H9 (cell line): Measurements from ENCODE around the gene RUNX2. TPM values are rescaled to one million over a fixed set of nuclear protein-coding genes. Genes with fewer than 3 reads are reported as not detected.

Experiments used
- DNase-seq: peaks from one replicate; pipeline ENCODE4 v3.0.0-alpha.2; 2017
- H2AFZ ChIP-seq: one replicate; pipeline ENCODE4 v1.6.1; 2013; ENCODE audit warnings: mild to moderate bottlenecking, low read length, control low read depth, moderate library complexity
- H2AK5ac ChIP-seq: 2 replicates; pipeline ENCODE4 v1.6.1; 2013; ENCODE audit warnings: low read length, control low read depth, mixed read lengths; ENCODE audit not compliant: insufficient read length
- H2BK120ac ChIP-seq: one replicate; pipeline ENCODE4 v1.6.1; 2013; ENCODE audit warnings: low read depth, mild to moderate bottlenecking, low read length, control low read depth, inconsistent platforms; ENCODE audit not compliant: poor library complexity, severe bottlenecking
- H2BK12ac ChIP-seq: 2 replicates; pipeline ENCODE4 v1.6.1; 2013; ENCODE audit warnings: low read length, control low read depth, mixed read lengths, low read depth; ENCODE audit not compliant: insufficient read length
- H2BK15ac ChIP-seq: 2 replicates; pipeline ENCODE4 v1.6.1; 2013; ENCODE audit warnings: low read depth, low read length, control low read depth
- H2BK20ac ChIP-seq: one replicate; pipeline ENCODE4 v1.6.1; 2013; ENCODE audit warnings: low read depth, mild to moderate bottlenecking, low read length, control low read depth, inconsistent platforms; ENCODE audit not compliant: poor library complexity, severe bottlenecking
- H2BK5ac ChIP-seq: 2 replicates; pipeline ENCODE4 v1.6.1; 2013; ENCODE audit warnings: low read length, control low read depth, mixed read lengths; ENCODE audit not compliant: insufficient read length
- H3K14ac ChIP-seq: 2 replicates; pipeline ENCODE4 v1.6.1; 2013; ENCODE audit warnings: low read length, control low read depth; ENCODE audit not compliant: insufficient read depth
- H3K18ac ChIP-seq: 2 replicates; pipeline ENCODE4 v1.6.1; 2013; ENCODE audit warnings: low read depth, mild to moderate bottlenecking, mixed read lengths, low read length, control low read depth; ENCODE audit not compliant: insufficient read length
- H3K23ac ChIP-seq: 2 replicates; pipeline ENCODE4 v1.6.1; 2013; ENCODE audit warnings: low read length, control low read depth, mixed read lengths, low read depth; ENCODE audit not compliant: insufficient read length
- H3K23me2 ChIP-seq: 2 replicates; pipeline ENCODE4 v1.6.1; 2013; ENCODE audit warnings: low read depth, mild to moderate bottlenecking, mixed read lengths, low read length, control low read depth; ENCODE audit not compliant: insufficient read length, poor library complexity, severe bottlenecking
- H3K27ac ChIP-seq: 2 replicates; pipeline ENCODE4 v1.5.1; 2013; ENCODE audit warnings: low read length, control low read depth, mixed read lengths, low read depth; ENCODE audit not compliant: insufficient read length
- H3K27me3 ChIP-seq: 2 replicates; pipeline ENCODE4 v1.6.1; 2013; ENCODE audit warnings: low read length, control low read depth, inconsistent platforms; ENCODE audit not compliant: insufficient read depth
- H3K4ac ChIP-seq: 2 replicates; pipeline ENCODE4 v1.6.1; 2013; ENCODE audit warnings: low read depth, mild to moderate bottlenecking, control low read depth, inconsistent platforms, low read length, moderate library complexity
- H3K4me1 ChIP-seq: 2 replicates; pipeline ENCODE4 v1.6.1; 2013; ENCODE audit warnings: low read length, control low read depth, inconsistent platforms; ENCODE audit not compliant: insufficient read depth
- H3K4me2 ChIP-seq: 2 replicates; pipeline ENCODE4 v1.6.1; 2013; ENCODE audit warnings: low read length, control low read depth, mixed read lengths; ENCODE audit not compliant: insufficient read length, insufficient read depth
- H3K56ac ChIP-seq: 2 replicates; pipeline ENCODE4 v1.6.1; 2013; ENCODE audit warnings: low read depth, mild to moderate bottlenecking, mixed read lengths, low read length, control low read depth; ENCODE audit not compliant: insufficient read length
- H3K79me1 ChIP-seq: 2 replicates; pipeline ENCODE4 v1.6.1; 2013; ENCODE audit warnings: low read depth, mild to moderate bottlenecking, moderate library complexity, low read length, control low read depth, inconsistent platforms; ENCODE audit not compliant: insufficient read depth, poor library complexity, severe bottlenecking
- H3K79me2 ChIP-seq: 2 replicates; pipeline ENCODE4 v1.6.1; 2013; ENCODE audit warnings: low read length, control low read depth, inconsistent platforms; ENCODE audit not compliant: insufficient read depth
- H3K9ac ChIP-seq: 2 replicates; pipeline ENCODE4 v1.6.1; 2013; ENCODE audit warnings: low read length, control low read depth, mixed read lengths; ENCODE audit not compliant: insufficient read length; ENCODE audit errors: extremely low read depth
- H3K9me3 ChIP-seq: one replicate; pipeline ENCODE4 v1.6.1; 2013; ENCODE audit warnings: low read depth, low read length, inconsistent platforms; ENCODE audit not compliant: control insufficient read depth
- H3T11ph ChIP-seq: one replicate; pipeline ENCODE4 v1.6.1; 2013; ENCODE audit warnings: mild to moderate bottlenecking, low read length, control low read depth, inconsistent platforms
- H4K20me1 ChIP-seq: one replicate; pipeline ENCODE4 v1.6.1; 2013; ENCODE audit not compliant: control insufficient read depth, insufficient read length, insufficient read depth
- H4K5ac ChIP-seq: 2 replicates; pipeline ENCODE4 v1.6.1; 2013; ENCODE audit warnings: low read depth, mild to moderate bottlenecking, mixed read lengths, low read length, control low read depth; ENCODE audit not compliant: insufficient read length
- H4K8ac ChIP-seq: replicated peaks from 2 replicates; pipeline ENCODE4 v1.6.1; 2013; ENCODE audit warnings: low read length, control low read depth, mixed read lengths, low read depth; ENCODE audit not compliant: insufficient read length
- H4K91ac ChIP-seq: 2 replicates; pipeline ENCODE4 v1.6.1; 2013; ENCODE audit warnings: low read depth, mild to moderate bottlenecking, moderate library complexity, mixed read lengths, low read length, control low read depth; ENCODE audit not compliant: insufficient read length
- H3K27ac Mint-ChIP-seq, 3 experiments: 2 replicates in 2 of 3; 3 replicates in 1 of 3; pipeline ENCODE4 v1.8.0; 2020 to 2021; ENCODE audit warnings: mixed read lengths in 3 of 3, mild to moderate bottlenecking in 1 of 3, moderate library complexity in 1 of 3
- H3K27me3 Mint-ChIP-seq: 2 replicates; pipeline ENCODE4 v1.8.0; 2021; ENCODE audit warnings: low read depth, mild to moderate bottlenecking, moderate library complexity, mixed read lengths
- H3K36me3 Mint-ChIP-seq, 3 experiments: 2 replicates in 2 of 3; 3 replicates in 1 of 3; pipeline ENCODE4 v1.8.0; 2020 to 2021; ENCODE audit warnings: low read depth in 3 of 3, mixed read lengths in 3 of 3; ENCODE audit not compliant: insufficient read depth in 1 of 3
- H3K4me1 Mint-ChIP-seq, 2 experiments: 2 replicates each; pipeline ENCODE4 v1.8.0; 2020; ENCODE audit warnings: mixed read lengths in 2 of 2
- H3K4me3 Mint-ChIP-seq, 2 experiments: 2 replicates in 1 of 2; 3 replicates in 1 of 2; pipeline ENCODE4 v1.8.0; 2020 to 2021; ENCODE audit warnings: mild to moderate bottlenecking in 2 of 2, mixed read lengths in 2 of 2, moderate library complexity in 1 of 2
- H3K9me3 Mint-ChIP-seq, 2 experiments: 2 replicates in 1 of 2; 3 replicates in 1 of 2; pipeline ENCODE4 v1.8.0; 2020; ENCODE audit warnings: mild to moderate bottlenecking in 2 of 2, mixed read lengths in 2 of 2, moderate library complexity in 1 of 2
- WGBS: extraction: QIAGEN DNeasy Blood & Tissue Kit; methylation state at CpG from one replicate; pipeline ENCODE4 v1.1.7; 2013; ENCODE audit warnings: missing lambda C conversion rate, low lambda C conversion rate, mixed read lengths; ENCODE audit not compliant: insufficient read length; ENCODE audit errors: extremely low coverage; 5-methylcytosine and 5-hydroxymethylcytosine counted together
- total RNA-seq: library from RNA; stranded (reverse); gene quantifications from 2 replicates; pipeline ENCODE4 v1.2.1, GENCODE V29; 2021
- TF ChIP-seq, protein P1 (sequence below): fragments of 200-600 bp; sonication (generic); conservative IDR thresholded peaks from 3 replicates; pipeline ENCODE4 v1.8.0; 2021; ENCODE audit warnings: antibody characterized with exemption, mild to moderate bottlenecking

RUNX2 gene
- total RNA-seq, 1 experiment from 2014 or later, result 0.15 TPM

DNA sequence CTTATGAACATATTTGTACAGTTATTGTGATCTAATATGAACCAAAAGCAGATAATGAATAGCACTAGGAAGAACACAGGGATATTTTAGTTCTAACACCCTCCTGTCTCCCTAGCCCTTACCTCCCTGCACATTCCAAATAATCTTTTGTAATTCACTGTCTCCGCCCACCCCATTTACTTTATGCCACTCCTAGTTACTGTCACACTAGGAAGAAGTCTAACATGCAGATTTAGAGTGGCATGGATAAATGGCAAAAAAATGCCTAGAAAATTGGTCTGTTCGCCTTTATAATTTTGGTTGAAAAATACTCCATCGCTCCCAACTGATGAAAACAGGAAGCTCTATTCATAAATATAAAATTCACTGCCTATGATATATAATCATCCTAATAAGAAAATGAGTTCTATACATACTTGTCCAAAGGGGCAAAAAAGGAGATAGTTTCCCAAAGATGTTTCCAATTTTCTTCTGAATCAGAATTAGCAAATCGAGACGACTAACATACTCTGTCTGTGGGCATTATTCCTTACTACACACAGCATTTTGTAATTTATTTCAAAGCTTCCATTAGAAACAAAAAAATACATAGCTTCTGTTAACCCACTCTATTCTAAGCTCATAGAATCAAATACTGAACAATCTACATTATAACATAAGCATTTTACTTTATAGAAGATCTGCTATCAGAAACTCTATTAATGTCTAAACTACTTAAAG lies 1.3 kb upstream of the RUNX2 start:
- Histone ChIP-seq H3T11ph (no peak overlapping the region), H4K91ac (no peak overlapping the region), H2BK12ac (no peak overlapping the region), H3K14ac (no peak overlapping the region), H2BK120ac (no peak overlapping the region), H2BK20ac (no peak overlapping the region), H4K20me1 (no peaks in the 10 kb centered on the region), H3K4me2 (no peak overlapping the region), H3K9ac (no peak overlapping the region), H3K56ac (no peak overlapping the region), H3K79me2 (no peaks in the 10 kb centered on the region), H3K27me3 (no peaks in the 10 kb centered on the region), H3K27ac (no peak overlapping the region), H3K79me1 (no peaks in the 10 kb centered on the region), H3K18ac (no peak overlapping the region), H4K8ac (no peak overlapping the region), H3K4ac (no peak overlapping the region), H2AK5ac (no peak overlapping the region), H3K9me3 (no peaks in the 10 kb centered on the region), H3K4me1 (no peaks in the 10 kb centered on the region), H2BK5ac (no peak overlapping the region), H2BK15ac (no peak overlapping the region), H4K5ac (no peak overlapping the region), H2AFZ (no peak overlapping the region), H3K23me2 (no peaks in the 10 kb centered on the region), H3K23ac (no peak overlapping the region)
- peaks cover 20 to 24% of the 10 kb centered on the region in 2 experiments for H3K4me1 Mint-ChIP-seq
- no CpG with 5 or more reads among the region's 5 CpGs for WGBS
- no peaks in the 10 kb centered on the region for H3K9me3 Mint-ChIP-seq
- no peak overlapping the region for H3K4me3 Mint-ChIP-seq
- H3K36me3 Mint-ChIP-seq, result no peaks in the 10 kb centered on the region
- no peak for DNase-seq
- no peaks in the 10 kb centered on the region for H3K27me3 Mint-ChIP-seq
- TF ChIP-seq, protein P1, sequence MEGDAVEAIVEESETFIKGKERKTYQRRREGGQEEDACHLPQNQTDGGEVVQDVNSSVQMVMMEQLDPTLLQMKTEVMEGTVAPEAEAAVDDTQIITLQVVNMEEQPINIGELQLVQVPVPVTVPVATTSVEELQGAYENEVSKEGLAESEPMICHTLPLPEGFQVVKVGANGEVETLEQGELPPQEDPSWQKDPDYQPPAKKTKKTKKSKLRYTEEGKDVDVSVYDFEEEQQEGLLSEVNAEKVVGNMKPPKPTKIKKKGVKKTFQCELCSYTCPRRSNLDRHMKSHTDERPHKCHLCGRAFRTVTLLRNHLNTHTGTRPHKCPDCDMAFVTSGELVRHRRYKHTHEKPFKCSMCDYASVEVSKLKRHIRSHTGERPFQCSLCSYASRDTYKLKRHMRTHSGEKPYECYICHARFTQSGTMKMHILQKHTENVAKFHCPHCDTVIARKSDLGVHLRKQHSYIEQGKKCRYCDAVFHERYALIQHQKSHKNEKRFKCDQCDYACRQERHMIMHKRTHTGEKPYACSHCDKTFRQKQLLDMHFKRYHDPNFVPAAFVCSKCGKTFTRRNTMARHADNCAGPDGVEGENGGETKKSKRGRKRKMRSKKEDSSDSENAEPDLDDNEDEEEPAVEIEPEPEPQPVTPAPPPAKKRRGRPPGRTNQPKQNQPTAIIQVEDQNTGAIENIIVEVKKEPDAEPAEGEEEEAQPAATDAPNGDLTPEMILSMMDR, result no peak
- no peak overlapping the region for H3K27ac Mint-ChIP-seq
